Neural crest cell (in vitro differentiated cells): Measurements from ENCODE around the gene USP8. TPM values are rescaled to one million over a fixed set of nuclear protein-coding genes. Genes with fewer than 3 reads are reported as not detected.
"Not testable (repeated sequence)": the region's sequence is repeated elsewhere in the genome, so short reads cannot be mapped to it uniquely, and the experiment has no call there.

Experiments used
- DNase-seq: peaks from one replicate; pipeline ENCODE4 v3.0.0; 2021; ENCODE audit warnings: low read depth, mixed read lengths, low spot score
- H3K27ac Mint-ChIP-seq: one replicate; pipeline ENCODE4 v1.8.0; 2021; ENCODE audit warnings: mild to moderate bottlenecking, mixed read lengths; ENCODE audit not compliant: unreplicated experiment
- H3K27me3 Mint-ChIP-seq: 2 replicates; pipeline ENCODE4 v1.8.0; 2021; ENCODE audit warnings: low read depth, mild to moderate bottlenecking, mixed read lengths
- H3K36me3 Mint-ChIP-seq: 2 replicates; pipeline ENCODE4 v1.8.0; 2021; ENCODE audit warnings: low read depth, mild to moderate bottlenecking, mixed read lengths
- H3K4me1 Mint-ChIP-seq: 2 replicates; pipeline ENCODE4 v1.8.0; 2021; ENCODE audit warnings: mixed read lengths
- H3K4me3 Mint-ChIP-seq: one replicate; pipeline ENCODE4 v1.8.0; 2021; ENCODE audit warnings: mild to moderate bottlenecking, mixed read lengths
- H3K9me3 Mint-ChIP-seq: 2 replicates; pipeline ENCODE4 v1.8.0; 2021; ENCODE audit warnings: mixed read lengths
- total RNA-seq: library from RNA; stranded (reverse); gene quantifications from 2 replicates; pipeline ENCODE4 v1.2.1, GENCODE V29; 2021
- TF ChIP-seq, protein P1 (sequence below): fragments of 200-600 bp; sonication (generic); conservative IDR thresholded peaks from 2 replicates; pipeline ENCODE4 v1.5.0; 2021; ENCODE audit warnings: antibody characterized with exemption, mild to moderate bottlenecking

The USP8 gene
- total RNA-seq, 1 donor from 2014 or later, result 40.5 TPM

- no peaks in the 10 kb centered on the region for H3K27me3 Mint-ChIP-seq
- TF ChIP-seq, protein P1, sequence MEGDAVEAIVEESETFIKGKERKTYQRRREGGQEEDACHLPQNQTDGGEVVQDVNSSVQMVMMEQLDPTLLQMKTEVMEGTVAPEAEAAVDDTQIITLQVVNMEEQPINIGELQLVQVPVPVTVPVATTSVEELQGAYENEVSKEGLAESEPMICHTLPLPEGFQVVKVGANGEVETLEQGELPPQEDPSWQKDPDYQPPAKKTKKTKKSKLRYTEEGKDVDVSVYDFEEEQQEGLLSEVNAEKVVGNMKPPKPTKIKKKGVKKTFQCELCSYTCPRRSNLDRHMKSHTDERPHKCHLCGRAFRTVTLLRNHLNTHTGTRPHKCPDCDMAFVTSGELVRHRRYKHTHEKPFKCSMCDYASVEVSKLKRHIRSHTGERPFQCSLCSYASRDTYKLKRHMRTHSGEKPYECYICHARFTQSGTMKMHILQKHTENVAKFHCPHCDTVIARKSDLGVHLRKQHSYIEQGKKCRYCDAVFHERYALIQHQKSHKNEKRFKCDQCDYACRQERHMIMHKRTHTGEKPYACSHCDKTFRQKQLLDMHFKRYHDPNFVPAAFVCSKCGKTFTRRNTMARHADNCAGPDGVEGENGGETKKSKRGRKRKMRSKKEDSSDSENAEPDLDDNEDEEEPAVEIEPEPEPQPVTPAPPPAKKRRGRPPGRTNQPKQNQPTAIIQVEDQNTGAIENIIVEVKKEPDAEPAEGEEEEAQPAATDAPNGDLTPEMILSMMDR, result no peak
- no peak for DNase-seq
- H3K36me3 Mint-ChIP-seq, result peaks cover 28% of the 10 kb centered on the region
- H3K9me3 Mint-ChIP-seq, result no peaks in the 10 kb centered on the region
- H3K4me3 Mint-ChIP-seq, result no peak overlapping the region
- H3K4me1 Mint-ChIP-seq, result no peaks in the 10 kb centered on the region
- H3K27ac Mint-ChIP-seq, result no peak overlapping the region
Observed at GRCh38 chr15:50485389-50485788, 61.2 kb downstream of the USP8 start.

DNA sequence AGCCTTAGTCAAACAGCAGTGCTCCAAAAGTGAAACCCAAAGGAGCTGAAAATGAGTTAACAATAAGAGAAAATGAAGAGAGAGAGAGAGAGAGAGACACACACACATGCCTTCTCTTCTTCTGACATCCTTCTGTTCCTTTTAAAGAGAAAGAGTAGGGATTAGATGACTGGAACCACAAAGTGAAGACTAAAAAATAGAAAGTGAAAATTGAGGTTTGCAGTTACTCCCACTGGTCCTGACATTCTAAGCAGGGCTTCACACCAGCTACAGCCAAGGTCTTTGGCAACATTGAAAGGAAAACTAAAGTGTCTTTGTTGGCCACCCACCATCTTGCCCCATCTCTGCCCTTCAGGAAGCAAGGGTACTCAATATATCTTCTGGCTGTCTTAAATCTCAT, 63.1 kb downstream of the USP8 start:
- no peak overlapping the region for H3K27ac Mint-ChIP-seq

GRCh38 chr15:50493625-50494024, 69.4 kb downstream of the USP8 start:
- TF ChIP-seq, protein P1, result no peak
- no peak overlapping the region for H3K4me3 Mint-ChIP-seq
- no peak overlapping the region for H3K27ac Mint-ChIP-seq
- H3K4me1 Mint-ChIP-seq, result no peaks in the 10 kb centered on the region
- no peak for DNase-seq
- H3K27me3 Mint-ChIP-seq, result no peaks in the 10 kb centered on the region
- peaks cover 16% of the 10 kb centered on the region for H3K36me3 Mint-ChIP-seq
- H3K9me3 Mint-ChIP-seq, result no peaks in the 10 kb centered on the region

More for the DNA sequence above, 63.1 kb downstream of the USP8 start:
- TF ChIP-seq, protein P1, result no peak
- Mint-ChIP-seq H3K4me3 (no peak overlapping the region), H3K9me3 (no peaks in the 10 kb centered on the region), H3K36me3 (peaks cover 18% of the 10 kb centered on the region), H3K4me1 (no peaks in the 10 kb centered on the region), H3K27me3 (no peaks in the 10 kb centered on the region)
- DNase-seq, result no peak

GRCh38 chr15:50494547-50494946, 70.3 kb downstream of the USP8 start:
- not testable (repeated sequence) for H3K27ac Mint-ChIP-seq, H3K4me1 Mint-ChIP-seq, H3K27me3 Mint-ChIP-seq, DNase-seq, H3K4me3 Mint-ChIP-seq, H3K9me3 Mint-ChIP-seq
- peaks cover 16% of the 10 kb centered on the region for H3K36me3 Mint-ChIP-seq

DNA sequence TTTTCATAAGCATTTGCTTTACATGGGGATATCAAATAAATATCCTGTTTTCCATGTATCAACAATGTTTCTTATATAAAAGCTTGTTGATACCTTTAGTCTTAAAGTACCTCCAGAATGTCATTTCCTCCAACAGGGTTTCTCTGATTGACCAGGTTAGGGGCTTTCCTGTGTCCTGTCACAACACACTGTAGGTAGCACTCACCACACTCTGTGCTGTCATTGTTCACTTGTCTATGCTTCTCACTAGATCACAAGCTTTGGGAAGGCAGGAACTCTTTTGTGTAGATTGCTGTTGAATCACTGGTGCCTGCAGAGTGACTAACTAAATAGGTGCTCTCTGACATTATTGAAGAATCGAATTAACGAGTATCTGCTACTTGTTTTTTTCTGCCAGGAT, 72.5 kb downstream of the USP8 start:
- TF ChIP-seq, protein P1, result no peak

DNA sequence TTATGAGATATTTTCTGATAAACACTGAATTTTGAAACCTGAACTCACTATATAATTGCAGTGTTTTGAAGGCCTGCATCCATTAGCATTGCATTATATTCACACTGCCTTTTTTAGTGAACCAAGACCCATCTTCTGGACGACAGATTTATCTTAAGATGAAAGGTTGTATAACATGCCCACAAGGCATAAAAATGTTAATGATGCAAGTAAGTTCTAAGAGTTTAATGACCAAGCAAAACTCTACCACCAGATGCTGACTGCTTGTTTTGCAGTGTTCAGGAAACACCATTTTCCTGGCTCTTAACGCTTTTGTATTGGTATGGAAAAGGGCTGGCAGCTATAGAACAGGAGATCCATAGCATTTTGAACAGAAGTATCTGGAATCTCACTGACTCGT, 76.1 kb downstream of the USP8 start:
- DNase-seq, result no peak
- Mint-ChIP-seq H3K4me1 (no peaks in the 10 kb centered on the region), H3K9me3 (no peaks in the 10 kb centered on the region), H3K27ac (no peak overlapping the region), H3K4me3 (no peak overlapping the region), H3K27me3 (no peaks in the 10 kb centered on the region), H3K36me3 (peaks cover 6% of the 10 kb centered on the region)
- TF ChIP-seq, protein P1, result no peak

More for the DNA sequence above, 72.5 kb downstream of the USP8 start:
- Mint-ChIP-seq H3K4me1 (no peaks in the 10 kb centered on the region), H3K4me3 (no peak overlapping the region), H3K27ac (no peak overlapping the region), H3K9me3 (no peaks in the 10 kb centered on the region), H3K27me3 (no peaks in the 10 kb centered on the region), H3K36me3 (peaks cover 13% of the 10 kb centered on the region)
- no peak for DNase-seq
